GM19240 (cell line): ENCODE measurements around the gene DENND1A.

ENCODE experiments used
- DNase-seq: peaks from one replicate; pipeline ENCODE4 v3.0.0; 2011; ENCODE audit warnings: low spot score; ENCODE audit not compliant: insufficient read length

The DENND1A gene

DNA sequence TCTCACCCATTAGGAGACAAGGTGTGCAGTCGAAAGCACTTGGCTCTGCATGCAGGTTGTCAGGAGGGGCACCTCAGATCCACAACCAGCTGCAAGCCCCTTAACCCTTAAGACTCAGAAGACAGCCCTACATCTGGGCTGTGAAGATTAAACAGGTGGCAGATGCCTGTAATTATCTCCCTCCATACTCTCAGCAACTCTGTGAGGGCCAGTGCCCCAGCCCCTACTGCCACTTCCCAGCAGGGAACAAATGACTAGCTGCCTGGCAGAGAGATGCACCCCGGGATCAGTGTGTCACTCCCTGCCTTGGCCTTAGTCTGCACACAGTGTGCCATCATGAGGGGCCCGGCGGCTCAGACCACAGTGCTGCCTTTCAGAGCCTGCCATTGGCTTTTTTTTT, 532.0 kb downstream of the DENND1A start:
- DNase-seq = no peak

DNA sequence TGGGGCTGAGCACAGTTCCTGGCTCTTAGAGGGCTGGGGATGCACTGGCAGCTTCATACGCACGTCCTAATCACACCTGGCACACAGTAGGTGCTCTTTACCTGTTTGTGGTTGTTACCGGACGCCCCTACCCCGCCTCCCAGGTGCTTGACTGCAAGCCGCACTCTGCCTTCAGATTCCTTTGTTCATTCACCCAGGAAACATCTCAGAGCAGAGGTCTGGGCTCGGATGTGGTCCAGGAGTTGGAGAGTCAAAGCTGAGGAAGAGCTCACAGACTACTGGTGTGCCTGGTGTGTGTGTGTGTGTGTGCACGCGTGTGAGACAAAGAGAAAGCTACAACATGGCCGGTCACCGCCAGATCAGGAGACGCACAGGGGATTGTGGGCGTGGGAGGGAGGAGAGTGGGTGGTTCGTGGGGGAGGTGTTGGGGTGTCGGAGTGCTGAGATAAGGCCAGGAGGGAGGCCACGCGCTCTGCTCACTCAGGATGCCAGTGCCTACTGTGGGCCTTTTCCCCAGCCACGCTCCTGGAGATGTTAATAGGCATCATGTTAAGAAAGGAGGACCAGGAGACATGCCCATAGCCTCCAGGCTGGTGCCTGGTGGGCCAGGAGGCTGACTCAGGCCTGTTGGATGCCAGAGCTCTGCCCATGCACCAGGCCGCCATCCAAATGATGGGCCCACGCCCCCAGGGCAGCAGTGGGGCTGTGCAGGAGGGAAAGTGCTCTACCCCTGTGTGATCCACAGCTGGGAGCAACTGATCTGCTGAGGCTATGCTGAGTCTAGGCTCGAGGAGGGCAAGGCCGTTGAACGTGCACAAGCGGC, 534.0 kb downstream of the DENND1A start:
- DNase-seq = no peak

DNA sequence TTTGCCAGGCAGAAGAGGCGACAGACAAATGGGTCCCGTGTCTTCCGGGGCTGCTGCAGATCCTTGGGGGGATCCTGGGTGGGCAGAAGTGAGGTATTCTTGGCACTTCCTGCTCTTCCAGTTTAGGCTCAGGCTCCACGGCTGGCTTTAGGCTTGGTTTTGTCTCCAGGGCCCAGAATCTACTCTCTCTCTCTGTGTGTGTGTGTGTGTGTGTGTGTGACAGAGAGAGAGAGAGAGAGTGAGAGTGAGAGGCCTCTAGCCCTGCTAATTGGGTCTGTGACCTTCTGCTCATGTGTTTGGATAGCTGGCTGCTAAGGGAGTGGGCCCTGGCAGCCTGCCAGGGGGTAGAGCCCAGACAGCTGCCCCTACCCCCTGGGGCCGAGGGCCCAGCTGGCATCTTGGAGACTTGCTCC, 534.6 kb downstream of the DENND1A start:
- DNase-seq = no peak

DNA sequence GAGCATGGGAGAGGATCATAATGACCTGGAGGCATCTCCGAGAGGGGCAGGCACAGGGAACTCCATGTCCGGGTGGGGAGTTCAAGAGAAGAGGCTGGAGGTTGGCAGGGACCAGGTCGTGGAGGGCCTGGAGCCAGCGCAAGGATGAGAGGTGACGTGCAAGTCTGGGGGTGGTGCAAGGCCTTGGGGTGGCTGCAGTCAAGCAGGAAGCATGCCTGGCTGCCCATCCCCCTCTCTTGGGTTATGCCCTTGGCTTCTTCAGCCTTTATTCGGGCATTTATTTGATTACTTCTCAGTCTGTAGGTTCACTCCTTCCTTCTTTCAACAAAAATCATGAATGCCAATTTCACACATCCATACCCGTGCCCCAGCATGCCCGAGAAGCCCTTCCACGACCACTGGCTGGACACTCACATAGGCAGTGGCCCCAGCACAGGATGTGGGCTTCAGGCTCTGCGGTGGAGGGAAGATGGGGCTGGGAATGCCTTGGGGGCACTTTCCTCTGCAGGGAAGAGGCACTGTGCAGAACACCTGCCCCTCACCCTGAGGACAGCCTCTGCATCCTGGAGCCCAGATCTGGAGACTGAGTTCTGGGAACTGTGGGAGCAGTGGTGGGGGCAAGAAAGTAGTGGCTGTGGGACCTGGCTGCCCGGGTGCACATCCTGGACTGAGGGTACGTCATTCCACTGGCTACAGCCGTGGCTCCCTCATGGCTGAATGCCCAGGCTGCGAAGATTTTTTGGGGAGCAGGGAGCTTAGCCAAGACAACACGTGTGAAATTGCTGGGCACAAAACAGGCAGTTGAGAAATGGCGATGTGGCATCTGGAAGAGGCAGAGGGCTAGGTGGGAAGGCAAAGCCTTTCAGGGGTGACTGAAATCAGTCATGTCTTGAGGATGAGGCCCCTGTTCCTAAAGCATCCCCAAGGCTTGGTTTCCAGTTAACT, 535.4 kb downstream of the DENND1A start:
- no peak for DNase-seq

DNA sequence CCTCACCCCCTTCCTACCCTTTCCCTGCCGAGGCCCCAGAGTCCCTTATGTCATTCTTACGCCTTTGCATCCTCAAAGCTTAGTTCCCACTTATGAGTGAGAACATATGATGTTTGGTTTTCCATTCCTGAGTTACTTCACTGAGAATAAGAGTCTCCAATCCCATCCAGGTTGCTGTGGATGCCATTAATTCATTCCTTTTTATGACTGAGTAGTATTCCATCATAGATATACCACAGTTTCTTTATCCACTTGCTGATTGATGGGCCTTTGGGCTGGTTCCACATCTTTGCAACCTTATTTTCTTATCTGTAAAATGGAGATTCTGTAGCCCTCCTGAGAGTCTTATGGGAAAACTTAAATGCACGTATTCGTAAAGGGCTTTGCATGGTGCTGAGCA, 537.1 kb downstream of the DENND1A start:
- no peak for DNase-seq

DNA sequence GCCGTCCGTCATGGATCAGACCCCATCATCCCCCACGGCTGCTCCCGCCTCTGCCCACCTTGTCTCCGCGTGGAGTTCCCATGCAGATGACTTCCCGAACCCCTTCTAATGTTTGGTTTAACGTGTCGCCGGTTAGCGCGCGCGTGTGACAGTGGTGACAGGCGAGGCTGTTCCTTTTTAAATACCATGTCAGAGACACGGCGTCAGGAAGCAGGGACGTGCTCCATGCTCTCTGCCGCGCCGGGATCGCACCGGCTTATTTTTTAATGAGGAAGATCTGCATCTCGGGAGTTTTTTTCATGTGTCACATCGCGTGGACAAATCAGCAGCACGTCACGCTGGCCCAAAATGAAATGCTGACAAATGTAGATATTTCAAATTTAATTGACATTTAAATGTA, 538.0 kb downstream of the DENND1A start:
- no peak for DNase-seq

DNA sequence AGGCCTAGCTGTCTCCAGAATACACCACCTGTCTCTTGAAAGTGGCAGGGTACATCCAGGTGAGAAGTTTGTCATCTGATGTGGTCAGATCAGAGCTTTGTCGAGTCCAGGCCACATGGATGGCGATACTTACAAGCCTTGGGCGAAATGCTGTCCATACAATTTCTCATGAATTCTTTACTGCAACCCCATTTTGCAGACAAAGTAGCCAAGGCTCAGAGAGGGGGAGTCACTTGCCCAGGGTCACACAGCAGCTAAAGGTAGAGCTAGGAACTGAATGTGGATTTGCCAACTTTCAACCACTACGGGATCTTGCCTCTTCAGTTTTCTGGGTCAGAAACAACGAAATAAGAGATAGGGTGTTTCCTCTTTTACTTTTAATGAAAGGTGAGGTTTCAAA, 538.7 kb downstream of the DENND1A start:
- no peak for DNase-seq

DNA sequence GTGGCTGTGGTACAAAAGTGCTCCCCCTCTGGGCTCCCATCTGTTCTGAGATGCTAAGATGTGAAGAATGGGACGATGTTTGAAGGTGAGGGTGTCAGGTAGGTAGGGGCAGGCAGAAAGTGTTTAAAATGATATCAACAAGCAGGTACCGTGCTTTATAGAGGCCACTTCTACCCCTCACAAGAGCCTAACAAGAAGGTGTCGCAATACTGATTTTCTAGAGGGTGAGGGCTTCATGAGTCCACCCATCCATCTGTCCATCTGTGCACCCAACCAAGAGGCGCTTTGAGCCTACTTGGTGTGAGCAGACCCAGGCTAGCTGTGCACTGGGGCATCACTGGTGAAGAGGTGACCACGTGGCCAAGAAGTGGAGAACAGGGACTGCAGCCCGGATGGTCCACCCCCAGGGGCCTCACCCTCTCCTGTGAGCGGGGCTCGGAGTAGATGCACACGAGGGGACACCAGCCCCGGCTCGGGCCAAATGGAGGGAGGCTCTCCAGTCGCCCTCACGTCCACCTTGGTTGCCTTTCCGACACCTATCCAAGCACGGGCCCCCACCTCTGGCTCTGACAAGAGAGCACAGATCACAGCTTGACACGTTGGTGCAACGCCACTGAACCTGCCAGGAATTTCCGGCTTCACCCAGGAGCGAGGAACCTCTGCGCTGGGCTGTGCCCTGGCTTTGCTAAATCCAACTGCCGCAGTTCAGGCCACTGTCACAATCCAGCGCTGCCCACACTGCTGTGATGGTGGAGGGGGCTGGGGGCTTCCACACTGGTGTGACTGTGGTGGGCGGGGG, 539.4 kb downstream of the DENND1A start:
- no peak for DNase-seq

DNA sequence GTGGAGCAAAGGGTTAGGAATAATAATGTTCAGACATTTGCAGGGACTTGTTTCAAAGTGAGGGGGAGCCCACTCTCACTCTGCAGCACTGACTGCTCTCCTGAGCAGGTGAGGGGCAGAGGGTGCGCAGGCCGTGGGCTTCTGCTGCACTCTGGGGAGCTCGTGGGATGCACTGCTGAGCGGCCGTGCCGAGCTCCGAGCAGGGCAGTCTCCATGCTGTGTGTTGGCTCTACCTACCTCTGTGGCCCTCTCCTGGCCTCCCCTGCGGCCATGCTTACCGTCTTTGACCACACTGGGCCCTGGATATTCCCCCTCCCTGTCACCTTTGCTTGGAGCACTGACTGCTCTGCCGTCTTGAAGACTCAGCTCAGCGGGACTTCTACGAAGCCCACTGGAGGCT, 540.2 kb downstream of the DENND1A start:
- no peak for DNase-seq

DNA sequence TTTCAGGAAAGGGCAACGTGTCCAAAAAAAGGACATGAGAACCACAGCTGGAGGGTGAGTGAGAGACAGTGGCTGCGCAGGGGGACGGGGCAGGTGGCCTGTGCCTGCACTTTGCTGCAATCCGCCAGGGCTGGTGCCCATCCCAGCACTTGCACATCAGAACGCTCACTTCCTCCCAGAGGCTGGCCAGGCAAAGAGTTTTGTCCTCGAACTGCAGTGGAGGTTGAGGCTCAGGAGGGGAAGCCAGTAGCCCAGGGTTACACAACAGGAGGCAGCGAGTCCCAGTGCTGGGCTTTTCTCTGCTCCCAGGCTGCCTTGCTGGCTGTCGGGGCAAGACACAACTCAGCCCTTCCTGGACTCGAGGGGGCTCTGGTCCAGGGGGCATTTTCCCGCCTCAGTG, 540.9 kb downstream of the DENND1A start:
- DNase-seq = no peak

DNA sequence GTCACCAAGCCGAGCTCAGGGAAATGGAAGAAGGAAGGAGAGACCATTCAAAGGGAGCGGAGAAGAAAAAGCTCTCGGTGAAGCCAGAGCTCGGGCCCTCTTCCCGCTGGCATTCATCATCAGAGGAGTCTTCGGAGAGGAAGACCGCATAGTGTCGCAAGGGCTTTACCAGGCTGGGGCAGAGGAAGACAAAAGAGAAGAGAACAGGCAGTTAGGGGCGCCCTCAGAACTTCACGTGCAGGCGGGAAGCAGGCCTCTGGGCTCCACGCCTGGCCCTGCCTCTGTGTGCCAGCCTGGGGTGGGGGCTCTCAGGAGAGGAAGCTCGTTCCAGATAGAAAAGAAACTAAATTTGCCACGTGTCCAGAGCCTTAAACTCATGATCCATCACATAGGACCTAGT, 542.2 kb downstream of the DENND1A start:
- DNase-seq = no peak

DNA sequence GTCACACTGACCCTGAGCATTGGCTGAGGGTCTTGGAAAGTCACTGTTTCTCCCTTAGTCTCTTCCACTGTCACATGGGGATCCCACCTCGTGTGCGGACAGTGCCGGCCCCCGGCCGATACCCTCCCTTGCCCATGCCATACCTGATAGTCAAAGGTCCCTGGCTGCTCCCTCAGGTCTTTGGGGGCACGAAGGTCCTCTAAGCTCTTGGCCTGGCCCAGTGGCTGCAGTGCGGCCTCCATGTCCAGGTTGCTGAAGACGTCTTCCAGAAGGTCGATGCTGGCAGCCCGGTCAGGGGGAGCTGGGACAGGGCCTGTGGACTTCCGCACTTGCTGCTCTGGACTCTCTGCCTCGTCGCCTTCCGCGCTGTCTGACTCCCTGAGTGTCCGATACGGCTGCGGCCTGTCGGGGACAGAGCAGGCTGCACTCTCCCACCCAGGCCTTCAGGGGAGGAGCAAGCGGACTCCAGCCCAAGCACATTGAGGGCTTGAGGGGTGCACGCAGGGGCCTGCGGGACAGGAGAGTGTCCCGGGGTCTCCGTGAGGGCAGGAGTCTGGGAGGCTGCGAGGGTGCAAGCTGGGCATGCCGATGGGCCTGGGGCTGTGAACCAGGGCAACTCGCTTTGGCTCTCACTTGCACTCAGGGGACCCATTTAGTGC, 546.3 kb downstream of the DENND1A start:
- no peak for DNase-seq

DNA sequence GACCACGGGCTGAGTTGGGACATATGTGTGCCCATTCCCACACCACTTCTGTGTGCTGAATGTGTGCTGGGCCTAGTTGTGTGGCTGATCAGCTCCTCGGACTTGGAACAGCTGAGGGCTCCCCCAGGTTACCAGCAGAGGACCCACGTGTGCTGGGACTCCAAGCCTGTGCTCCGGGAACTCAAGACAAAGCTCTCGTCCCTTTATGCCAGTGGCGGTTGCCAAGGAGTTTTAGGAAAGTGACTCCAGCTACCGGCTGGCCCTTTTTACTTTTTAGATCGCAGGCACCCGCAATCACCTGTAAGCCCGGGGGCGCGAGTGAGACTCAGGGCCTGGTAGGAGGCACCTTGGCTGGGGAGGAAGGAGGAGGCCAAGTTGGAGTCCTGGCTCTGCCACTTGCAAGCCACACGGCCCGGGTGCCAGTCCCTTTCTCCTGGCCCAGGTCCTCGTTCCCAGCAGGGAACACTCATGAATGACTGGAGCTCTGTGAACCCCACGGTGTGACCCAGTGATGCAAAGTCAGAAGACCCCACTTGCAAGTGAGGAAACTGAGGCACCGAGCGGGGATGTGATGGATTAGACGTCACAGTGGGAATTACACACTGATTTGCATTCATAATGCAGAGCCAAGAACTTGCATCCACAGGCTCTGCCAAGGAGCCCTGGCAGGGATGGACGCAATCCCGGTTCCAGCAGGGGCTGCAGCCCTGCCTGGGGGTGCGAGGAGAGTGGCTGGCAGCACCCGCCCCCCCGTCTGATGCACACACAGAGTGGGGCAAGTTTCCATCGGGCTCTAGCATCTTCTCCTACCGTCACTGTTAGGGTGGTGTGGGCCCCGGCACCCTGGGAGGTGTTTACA, 547.0 kb downstream of the DENND1A start:
- DNase-seq = no peak

DNA sequence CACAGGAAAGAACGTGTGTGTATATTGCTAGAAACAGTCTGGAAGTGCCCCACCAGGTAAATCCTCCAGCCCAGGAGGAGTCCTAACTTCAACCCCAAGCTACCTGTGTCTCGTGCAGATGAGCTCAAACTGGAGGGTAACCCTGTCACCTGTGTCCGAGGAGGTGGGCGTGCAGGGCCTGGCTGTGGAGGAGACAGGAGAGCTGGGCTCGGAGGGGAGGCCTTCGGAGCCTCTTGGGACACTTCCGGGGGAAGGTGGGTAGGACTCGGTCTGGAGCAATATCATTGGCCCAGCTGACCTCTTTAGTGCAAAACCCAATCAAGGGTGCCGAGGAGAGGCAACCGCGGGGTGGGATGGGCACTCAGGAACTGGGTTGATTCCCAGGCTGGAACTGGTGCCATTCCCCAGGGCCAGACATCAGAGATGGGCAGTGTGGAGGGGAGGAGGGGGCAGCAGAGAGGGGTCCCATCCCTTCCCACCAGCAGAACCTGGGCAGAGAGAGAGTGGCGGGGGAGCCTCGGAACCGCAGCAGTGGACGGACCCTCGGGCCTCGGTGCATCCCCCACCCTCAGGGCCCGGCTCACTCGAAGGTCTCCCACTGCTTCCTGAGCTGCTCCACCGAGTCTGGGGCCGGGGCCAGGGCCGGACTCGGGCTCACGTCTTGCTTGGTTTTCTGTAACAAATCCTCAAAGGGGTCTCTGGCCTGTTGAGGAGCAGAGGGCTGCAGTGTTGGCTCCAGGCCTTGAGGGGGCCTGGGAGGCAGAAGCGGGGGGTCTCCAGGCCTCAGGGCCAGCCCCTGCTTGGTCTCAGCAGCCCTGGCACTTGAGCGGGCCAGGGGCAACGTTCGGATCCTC, 548.8 kb downstream of the DENND1A start:
- no peak for DNase-seq

DNA sequence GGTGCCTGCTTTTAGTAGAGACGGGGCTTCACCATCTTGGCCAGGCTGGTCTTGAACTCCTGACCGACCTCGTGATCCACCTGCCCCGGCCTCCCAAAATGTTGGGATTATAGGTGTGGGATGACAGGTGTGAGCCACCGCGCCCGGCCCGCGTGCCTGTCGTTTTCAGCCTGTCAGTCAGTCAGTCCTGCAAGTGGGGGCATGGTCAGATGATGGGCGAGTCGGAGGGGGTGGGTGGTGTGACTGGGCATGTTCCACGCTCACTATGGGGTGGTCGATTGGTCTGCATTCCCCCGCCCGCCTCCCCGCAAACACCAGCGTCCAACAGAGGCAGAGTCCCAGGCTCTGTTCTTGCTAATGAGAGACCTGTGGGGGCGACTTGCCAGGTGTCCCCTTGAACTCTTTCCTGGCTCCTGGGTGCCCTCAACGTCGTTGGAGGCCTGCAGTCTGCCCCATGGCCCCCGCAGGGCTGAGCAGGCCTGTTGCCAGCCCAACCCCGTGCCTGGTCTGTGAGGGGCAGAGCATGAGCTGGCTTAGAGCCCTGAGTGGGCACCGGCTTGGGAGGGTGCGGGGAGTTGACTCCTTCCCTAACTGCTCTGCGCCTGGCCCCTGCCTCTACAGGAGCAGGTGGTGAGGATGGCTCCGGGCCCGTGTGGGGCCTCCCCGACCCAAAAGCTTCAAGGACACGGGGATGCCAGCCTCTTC, 550.8 kb downstream of the DENND1A start:
- DNase-seq = no peak

DNA sequence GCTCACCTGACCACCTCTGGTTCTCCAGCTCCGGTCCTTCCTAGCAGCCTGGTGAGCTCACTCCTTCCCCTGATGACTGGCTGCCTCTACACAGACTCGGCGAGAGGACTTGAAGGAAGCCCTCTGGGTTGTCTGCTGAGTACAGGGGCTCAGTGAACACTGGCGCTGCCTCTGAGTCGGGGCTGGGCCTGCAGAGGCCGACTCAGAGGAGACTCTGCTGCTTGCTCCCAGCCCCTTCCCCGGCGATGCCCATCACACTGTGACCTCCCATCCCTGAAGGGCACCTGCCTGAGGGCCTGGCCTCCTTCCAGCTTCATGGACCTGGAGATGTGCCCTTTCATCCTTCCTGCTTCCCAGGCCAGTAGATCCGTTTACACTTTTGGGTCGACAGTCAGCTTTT, 551.9 kb downstream of the DENND1A start:
- DNase-seq = no peak

DNA sequence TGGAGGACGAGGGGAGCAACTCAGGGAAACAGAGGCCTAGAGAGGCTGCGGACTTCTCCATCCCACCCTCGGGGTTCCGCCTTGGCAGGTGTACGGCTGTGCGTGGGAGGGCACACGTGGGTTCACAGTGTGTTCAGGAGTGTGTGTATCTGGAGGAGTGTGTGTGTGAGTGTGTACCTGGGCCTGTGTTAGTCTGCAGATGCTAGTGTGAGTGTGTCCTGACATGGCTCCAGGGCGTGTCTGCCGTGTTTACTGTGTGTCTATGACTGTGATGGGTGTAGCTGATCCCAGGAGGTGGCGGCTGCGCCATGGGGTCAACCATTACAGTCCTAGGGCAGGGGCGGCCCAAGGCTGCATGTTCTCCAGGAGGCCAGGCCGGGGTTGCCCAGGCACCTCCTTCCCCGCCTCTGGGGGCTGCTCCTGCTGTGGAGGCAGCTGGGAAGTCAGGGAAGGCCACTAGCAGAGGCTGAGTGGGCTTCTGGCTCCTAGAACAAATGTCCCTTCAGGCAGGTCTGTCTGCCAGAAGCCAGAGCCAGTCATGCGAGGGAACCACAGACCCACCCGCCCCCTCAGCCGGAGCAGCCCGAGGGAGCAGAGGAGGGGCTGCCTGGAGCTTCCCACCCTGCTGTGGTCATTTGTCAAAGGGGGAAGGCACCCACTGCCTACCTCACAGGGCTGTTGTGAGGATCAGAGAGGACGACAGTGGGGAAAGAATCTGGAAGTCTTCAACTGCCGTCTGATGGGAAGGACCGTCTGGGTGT, 552.5 kb downstream of the DENND1A start:
- DNase-seq = no peak
